ENCODE results near the gene SGTB. TPM values are rescaled to one million over a fixed set of nuclear protein-coding genes. Genes with fewer than 3 reads are reported as not detected.

Gene SGTB
- total RNA-seq, 1 donor from 2014 or later = 7.6 TPM

DNA sequence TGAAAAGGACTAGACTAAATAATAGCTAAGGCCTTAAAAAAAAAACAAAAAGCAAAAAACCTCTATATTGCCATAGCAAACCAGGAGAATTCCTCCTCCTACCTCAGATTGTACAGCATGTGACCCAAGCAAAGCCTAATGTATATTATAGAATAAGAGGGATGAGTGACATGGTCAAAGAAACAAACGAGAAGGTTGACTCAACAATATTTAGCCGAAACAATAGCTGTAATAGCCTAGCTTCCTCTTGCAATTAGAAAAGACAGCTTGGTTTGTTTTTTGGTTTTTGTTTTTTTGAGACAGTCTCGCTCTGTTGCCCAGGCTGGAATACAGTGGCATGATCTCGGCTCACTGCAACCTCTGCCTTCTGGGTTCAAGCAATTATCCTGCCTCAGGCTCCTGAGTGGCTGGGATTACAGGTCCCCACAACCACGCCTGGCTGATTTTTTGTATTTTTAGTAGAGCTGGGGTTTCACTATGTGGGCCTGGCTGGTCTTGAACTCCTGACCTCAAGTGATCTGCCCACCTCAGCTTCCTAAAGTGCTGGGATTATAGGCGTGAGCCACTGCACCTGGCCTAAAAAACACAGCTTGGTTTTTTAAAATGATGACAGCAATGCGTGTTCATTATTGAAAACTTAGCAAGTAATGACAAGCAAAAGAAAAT lies 5.7 kb upstream of the SGTB start:
- Mint-ChIP-seq H3K4me3 (ENCODE audit: low read depth) (no peak overlapping the region), H3K27me3 (ENCODE audit: low read depth) (no peaks in the 10 kb centered on the region), H3K36me3 (ENCODE audit: low read depth) (no peaks in the 10 kb centered on the region), H3K9me3 (no peaks in the 10 kb centered on the region), H3K27ac (no peak overlapping the region), H3K4me1 (ENCODE audit: low read depth) (peaks cover 15% of the 10 kb centered on the region)
- DNase-seq (ENCODE audit: low spot score) = no peak
- intact Hi-C loops (cut with micrococcal nuclease) = no loop called here

DNA sequence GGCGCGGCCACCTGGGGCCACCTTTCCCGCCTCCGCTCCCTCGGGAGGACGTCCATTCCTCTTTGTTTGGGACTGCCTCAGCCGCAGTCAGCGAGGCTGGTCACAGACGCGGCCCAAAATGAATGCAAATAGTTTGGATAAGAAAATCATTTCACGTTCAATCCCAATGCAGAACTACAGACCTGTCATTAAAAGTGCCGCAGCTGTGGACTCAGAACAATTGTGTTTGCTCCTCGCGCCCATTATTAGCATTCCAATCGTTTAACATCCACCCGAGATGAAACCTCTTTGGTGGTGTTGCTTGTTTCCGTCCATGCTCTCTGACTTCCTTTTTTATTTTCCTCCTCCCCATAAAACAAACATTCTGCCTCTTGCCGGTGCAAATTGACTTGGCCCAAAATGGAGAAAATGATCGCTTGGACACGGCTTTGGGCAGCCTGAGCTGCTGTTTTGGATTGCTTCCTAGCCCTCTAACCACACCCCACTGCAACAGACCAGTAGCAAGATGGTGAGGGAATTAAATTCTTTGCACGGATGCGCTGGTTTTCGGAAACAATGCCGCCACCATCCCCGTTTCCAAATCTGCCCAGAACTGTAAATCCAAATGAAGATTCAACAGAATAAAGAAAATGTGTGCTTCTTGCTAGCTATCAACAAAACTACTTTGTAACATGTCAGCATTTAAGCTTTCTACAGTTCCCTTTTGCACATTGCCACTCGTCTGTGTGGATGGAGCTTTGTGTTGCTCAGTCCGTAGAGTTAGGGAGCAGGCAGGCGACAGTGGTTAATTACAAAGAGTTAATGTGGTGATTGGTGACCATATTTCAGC lies 880 bp upstream of the SGTB start:
- peak overlapping the region; percentile 88 for H3K27ac Mint-ChIP-seq
- intact Hi-C loops (cut with micrococcal nuclease) = loop anchor here (1.0 to 5.0 kb wide), 3 partner anchors 159 to 1480 kb away; partner anchors contain the start of genes ADAMTS6, CENPK and PPWD1
- no peaks in the 10 kb centered on the region for H3K27me3 Mint-ChIP-seq (ENCODE audit: low read depth)
- peaks cover 29% of the 10 kb centered on the region for H3K4me1 Mint-ChIP-seq (ENCODE audit: low read depth)
- H3K9me3 Mint-ChIP-seq = no peaks in the 10 kb centered on the region
- DNase-seq (ENCODE audit: low spot score) = no peak
- peaks cover 3% of the 10 kb centered on the region for H3K36me3 Mint-ChIP-seq (ENCODE audit: low read depth)
- H3K4me3 Mint-ChIP-seq (ENCODE audit: low read depth) = peak overlapping the region; percentile 93

DNA sequence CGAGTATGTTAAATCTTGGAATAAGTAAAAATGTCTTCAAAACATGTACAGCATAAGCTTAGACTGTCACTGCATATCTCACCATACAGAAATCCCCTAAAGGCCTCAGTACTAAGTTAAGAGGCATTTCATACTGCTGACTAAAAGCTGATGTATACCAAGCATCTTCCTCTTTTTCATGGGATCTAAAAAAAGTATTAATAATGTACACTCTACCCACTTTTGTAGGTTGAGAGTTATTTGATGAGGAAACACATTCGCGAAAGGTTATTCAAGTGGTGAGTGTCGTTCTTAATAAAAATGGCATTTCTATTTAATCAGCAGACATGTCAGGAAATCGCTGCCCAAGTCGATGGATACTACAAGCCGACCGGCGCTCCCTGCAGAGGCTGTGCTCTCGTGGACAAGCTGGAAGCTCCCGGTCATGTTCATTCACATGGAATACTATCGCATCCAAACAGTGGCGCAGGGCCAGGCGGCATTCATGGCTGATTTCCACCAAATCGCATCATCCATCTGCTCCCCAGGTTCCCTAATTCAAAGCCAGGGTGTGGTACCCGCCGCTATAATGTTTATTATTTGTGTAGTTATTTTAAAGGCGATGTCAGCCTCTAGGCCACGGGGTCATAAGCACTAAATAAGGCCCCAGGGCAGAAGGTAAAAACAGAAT lies 724 bp downstream of the SGTB start:
- intact Hi-C loops (cut with micrococcal nuclease) = loop anchor here (2.0 to 5.0 kb wide), 5 partner anchors 96 to 1481 kb away; partner anchors contain the start of genes ADAMTS6, ERBIN, SHLD3 and SREK1
- Mint-ChIP-seq H3K4me3 (ENCODE audit: low read depth) (peak overlapping the region; percentile 83), H3K36me3 (ENCODE audit: low read depth) (peaks cover 3% of the 10 kb centered on the region), H3K27me3 (ENCODE audit: low read depth) (no peaks in the 10 kb centered on the region), H3K27ac (peak overlapping the region; percentile 73), H3K4me1 (ENCODE audit: low read depth) (peaks cover 29% of the 10 kb centered on the region), H3K9me3 (no peaks in the 10 kb centered on the region)
- peak; percentile 12 for DNase-seq (ENCODE audit: low spot score)

DNA sequence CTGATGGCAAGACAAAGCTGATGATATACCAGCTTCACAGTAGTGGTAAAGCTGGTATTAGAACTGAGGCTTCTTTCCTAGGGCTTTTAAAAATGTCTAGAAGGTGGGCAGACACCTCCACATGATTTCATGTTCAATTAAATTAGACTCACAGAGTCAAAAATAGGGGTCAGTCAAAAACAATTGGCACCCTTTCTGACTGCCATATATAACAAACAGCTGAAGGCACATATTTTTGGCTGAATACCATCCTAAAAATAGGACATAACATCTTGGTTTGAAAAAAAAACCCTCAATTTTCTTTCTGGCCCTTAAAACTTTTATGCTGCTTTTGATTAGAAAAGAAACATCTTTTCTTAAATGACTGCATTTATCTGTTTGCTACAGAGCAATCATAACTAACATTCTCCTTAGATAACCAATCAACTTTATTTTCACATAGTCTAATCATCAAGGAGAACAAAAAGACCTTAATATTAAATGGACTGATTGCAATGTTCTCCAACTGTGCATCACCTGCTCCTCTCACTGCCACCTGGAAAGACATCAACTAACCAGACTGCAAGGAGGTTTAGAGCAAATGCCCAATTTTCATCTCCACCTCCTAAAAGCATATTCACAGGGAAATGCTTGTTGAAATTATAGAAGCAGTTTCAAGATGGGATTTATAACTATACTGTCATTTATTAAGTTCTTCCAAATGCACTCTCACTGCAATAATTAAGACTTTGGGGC lies 3.2 kb downstream of the SGTB start:
- no peaks in the 10 kb centered on the region for H3K27me3 Mint-ChIP-seq (ENCODE audit: low read depth)
- intact Hi-C loops (cut with micrococcal nuclease) = no loop called here
- H3K4me3 Mint-ChIP-seq (ENCODE audit: low read depth) = no peak overlapping the region
- H3K27ac Mint-ChIP-seq = no peak overlapping the region
- H3K36me3 Mint-ChIP-seq (ENCODE audit: low read depth) = peaks cover 8% of the 10 kb centered on the region
- peaks cover 23% of the 10 kb centered on the region for H3K4me1 Mint-ChIP-seq (ENCODE audit: low read depth)
- no peak for DNase-seq (ENCODE audit: low spot score)
- H3K9me3 Mint-ChIP-seq = no peaks in the 10 kb centered on the region

DNA sequence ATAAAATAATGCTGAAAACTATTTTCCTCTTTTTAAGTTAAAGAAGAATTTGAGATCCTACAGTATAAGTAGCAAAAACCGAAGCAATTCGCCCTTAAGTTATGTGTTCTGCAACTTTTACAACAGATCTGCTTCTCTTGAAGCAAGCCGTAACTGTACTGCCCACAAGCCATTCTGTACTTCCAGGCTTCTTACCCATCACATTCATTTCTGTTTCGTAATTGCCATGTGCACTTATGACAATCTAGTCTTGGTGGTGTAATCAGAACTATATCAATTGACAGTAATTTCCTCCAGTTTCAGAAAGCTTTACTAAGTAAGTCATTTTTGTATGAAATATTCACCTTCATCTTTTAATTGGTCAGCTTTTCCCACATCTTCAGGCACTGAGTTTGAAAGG lies 13.8 kb downstream of the SGTB start:
- Mint-ChIP-seq H3K4me3 (ENCODE audit: low read depth) (no peak overlapping the region), H3K27me3 (ENCODE audit: low read depth) (no peaks in the 10 kb centered on the region), H3K4me1 (ENCODE audit: low read depth) (peaks cover 3% of the 10 kb centered on the region), H3K27ac (no peak overlapping the region), H3K36me3 (ENCODE audit: low read depth) (peaks cover 17% of the 10 kb centered on the region), H3K9me3 (no peaks in the 10 kb centered on the region)
- no peak for DNase-seq (ENCODE audit: low spot score)
- intact Hi-C loops (cut with micrococcal nuclease) = no loop called here

DNA sequence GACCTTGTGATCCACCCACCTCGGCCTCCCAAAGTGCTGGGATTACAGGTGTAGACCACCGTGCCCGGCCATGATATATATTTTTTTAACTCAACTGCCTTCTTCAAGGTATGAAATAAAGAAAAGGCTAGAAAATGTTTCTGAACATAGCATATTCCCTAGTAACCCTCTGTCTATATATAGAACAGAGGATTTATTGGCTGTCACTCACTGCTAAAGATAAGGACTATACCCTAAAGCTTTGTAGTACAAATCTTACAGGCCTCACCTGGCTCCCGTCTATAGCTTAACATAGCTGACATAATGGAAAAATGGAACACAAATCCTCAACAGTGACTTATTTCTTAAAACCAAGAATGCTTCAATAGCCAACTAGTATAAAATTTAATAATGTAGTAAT lies 14.2 kb downstream of the SGTB start:
- Mint-ChIP-seq H3K9me3 (no peaks in the 10 kb centered on the region), H3K27ac (no peak overlapping the region), H3K4me1 (ENCODE audit: low read depth) (peaks cover 3% of the 10 kb centered on the region), H3K4me3 (ENCODE audit: low read depth) (no peak overlapping the region), H3K36me3 (ENCODE audit: low read depth) (peaks cover 17% of the 10 kb centered on the region), H3K27me3 (ENCODE audit: low read depth) (no peaks in the 10 kb centered on the region)
- DNase-seq (ENCODE audit: low spot score) = no peak
- intact Hi-C loops (cut with micrococcal nuclease) = no loop called here

DNA sequence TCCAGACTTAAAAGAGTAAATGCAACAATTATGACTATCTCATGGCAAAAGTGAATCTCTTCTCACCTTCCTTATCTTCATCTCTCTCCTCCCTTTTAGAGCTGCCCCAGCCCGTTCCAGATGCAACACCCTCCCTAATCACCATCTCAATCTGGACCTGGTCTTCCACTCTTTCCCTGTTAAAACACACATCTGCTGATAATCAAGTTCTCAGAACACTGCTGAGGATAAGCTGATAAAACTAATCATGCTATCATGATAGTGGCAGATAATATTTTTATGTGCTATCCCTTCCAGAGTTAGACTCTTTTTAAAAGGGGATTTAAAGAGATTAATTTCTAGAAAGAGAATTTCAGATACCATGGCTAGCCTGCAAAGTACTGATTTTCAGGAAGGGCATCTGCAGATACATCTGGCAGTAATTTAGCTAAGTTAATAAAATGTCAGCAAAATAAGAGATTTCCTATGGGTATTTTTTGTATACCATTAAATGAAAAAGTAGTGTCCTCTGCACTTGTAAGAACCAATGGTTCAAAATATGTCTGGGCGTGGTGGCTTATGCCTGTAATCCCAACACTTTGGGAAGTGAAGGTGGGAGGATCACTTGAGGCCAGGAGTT lies 17.2 kb downstream of the SGTB start:
- intact Hi-C loops (cut with micrococcal nuclease) = no loop called here
- Mint-ChIP-seq H3K4me3 (ENCODE audit: low read depth) (no peak overlapping the region), H3K9me3 (no peaks in the 10 kb centered on the region), H3K36me3 (ENCODE audit: low read depth) (peaks cover 14% of the 10 kb centered on the region), H3K27ac (peak overlapping the region; percentile 44), H3K27me3 (ENCODE audit: low read depth) (no peaks in the 10 kb centered on the region), H3K4me1 (ENCODE audit: low read depth) (peaks cover 3% of the 10 kb centered on the region)
- no peak for DNase-seq (ENCODE audit: low spot score)

DNA sequence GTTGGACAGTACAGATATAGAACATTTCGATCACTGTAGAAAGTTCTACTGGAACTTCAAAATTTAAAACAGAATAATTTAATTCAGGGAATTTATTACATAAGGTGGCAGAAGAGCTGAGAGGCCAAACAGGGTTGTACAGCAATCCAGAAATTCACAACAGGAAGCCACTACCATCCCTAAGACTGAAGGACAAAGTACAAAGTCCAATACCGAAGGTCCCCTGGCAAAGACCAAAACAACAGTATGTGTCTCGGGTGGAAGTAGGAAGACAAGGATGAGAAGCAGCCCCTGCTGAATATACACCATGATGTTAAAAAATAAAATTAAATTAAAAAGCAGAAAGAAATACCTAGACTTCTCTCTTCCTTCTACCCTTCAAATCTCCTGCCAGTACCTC lies 19.9 kb downstream of the SGTB start:
- H3K4me3 Mint-ChIP-seq (ENCODE audit: low read depth) = no peak overlapping the region
- DNase-seq (ENCODE audit: low spot score) = no peak
- H3K4me1 Mint-ChIP-seq (ENCODE audit: low read depth) = peaks cover 3% of the 10 kb centered on the region
- intact Hi-C loops (cut with micrococcal nuclease) = no loop called here
- no peaks in the 10 kb centered on the region for H3K9me3 Mint-ChIP-seq
- peaks cover 25% of the 10 kb centered on the region for H3K36me3 Mint-ChIP-seq (ENCODE audit: low read depth)
- H3K27ac Mint-ChIP-seq = no peak overlapping the region
- H3K27me3 Mint-ChIP-seq (ENCODE audit: low read depth) = no peaks in the 10 kb centered on the region

DNA sequence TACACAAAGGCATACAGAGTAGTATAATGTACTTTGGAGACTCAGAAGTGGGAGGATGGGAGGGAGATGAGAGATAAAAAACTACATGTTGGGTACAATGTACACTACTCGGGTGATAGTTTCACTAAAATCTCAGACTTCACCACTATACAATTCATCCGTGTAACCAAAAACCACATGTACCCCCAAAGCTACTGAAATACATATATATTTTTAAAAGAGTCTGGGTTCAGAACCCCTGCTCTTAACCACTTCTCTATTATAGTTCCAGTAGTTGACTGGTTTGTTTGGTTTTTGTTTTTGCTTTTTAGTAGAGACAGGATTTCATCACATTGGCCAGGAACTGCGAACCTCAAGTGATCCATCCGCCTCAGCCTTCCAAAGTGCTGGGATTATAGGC lies 22.6 kb downstream of the SGTB start:
- DNase-seq (ENCODE audit: low spot score) = no peak

DNA sequence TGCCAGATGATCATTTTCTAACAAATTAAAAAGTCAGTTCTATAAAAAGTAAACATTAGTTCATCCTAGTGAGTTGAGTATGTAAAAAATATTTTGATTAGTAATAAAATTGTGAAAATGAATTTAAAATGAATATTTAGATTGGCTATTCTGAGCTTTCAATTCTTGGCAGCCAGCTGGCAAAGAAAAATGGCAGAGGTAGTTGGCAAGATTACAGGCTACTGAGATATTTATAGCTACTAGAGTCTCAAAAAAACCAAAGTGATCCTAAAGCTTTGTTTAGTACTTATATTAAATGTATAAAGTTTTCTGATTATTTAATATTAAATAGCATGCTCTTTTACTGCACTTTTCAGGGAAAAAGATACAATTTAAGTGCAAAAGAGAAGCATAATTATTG lies 25.0 kb downstream of the SGTB start:
- Mint-ChIP-seq H3K36me3 (ENCODE audit: low read depth) (peaks cover 18% of the 10 kb centered on the region), H3K4me1 (ENCODE audit: low read depth) (no peaks in the 10 kb centered on the region), H3K27ac (no peak overlapping the region), H3K27me3 (ENCODE audit: low read depth) (no peaks in the 10 kb centered on the region), H3K4me3 (ENCODE audit: low read depth) (no peak overlapping the region), H3K9me3 (no peaks in the 10 kb centered on the region)
- DNase-seq (ENCODE audit: low spot score) = no peak
- intact Hi-C loops (cut with micrococcal nuclease) = no loop called here

More for the DNA sequence above, 22.6 kb downstream of the SGTB start:
- H3K36me3 Mint-ChIP-seq (ENCODE audit: low read depth) = peaks cover 22% of the 10 kb centered on the region
- no peak overlapping the region for H3K4me3 Mint-ChIP-seq (ENCODE audit: low read depth)
- no peak overlapping the region for H3K27ac Mint-ChIP-seq
- H3K27me3 Mint-ChIP-seq (ENCODE audit: low read depth) = no peaks in the 10 kb centered on the region
- no peaks in the 10 kb centered on the region for H3K4me1 Mint-ChIP-seq (ENCODE audit: low read depth)
- H3K9me3 Mint-ChIP-seq = no peaks in the 10 kb centered on the region
- intact Hi-C loops (cut with micrococcal nuclease) = no loop called here

DNA sequence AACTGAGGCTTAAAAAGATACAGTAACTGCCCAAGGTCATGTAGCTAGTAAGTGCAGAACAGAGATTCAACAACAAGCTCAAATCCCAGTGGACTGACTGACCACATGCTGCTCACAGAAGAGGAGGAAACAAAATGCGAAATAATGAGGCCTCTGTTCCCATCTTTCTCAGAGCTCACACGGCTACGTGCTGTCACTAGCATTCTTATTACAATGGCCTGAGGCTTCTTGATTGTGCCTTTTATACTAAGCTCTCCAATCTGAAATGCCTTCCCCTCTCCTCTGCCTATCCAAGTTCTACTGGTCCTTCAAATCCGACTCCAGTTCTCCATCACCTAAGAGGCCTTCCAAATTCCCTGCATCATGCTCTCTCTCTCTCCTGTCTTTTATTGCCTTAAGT lies 26.0 kb downstream of the SGTB start:
- H3K36me3 Mint-ChIP-seq (ENCODE audit: low read depth) = peaks cover 19% of the 10 kb centered on the region
- no peak overlapping the region for H3K4me3 Mint-ChIP-seq (ENCODE audit: low read depth)
- DNase-seq (ENCODE audit: low spot score) = no peak
- H3K27me3 Mint-ChIP-seq (ENCODE audit: low read depth) = no peaks in the 10 kb centered on the region
- no peaks in the 10 kb centered on the region for H3K4me1 Mint-ChIP-seq (ENCODE audit: low read depth)
- intact Hi-C loops (cut with micrococcal nuclease) = no loop called here
- H3K27ac Mint-ChIP-seq = no peak overlapping the region
- H3K9me3 Mint-ChIP-seq = no peaks in the 10 kb centered on the region

DNA sequence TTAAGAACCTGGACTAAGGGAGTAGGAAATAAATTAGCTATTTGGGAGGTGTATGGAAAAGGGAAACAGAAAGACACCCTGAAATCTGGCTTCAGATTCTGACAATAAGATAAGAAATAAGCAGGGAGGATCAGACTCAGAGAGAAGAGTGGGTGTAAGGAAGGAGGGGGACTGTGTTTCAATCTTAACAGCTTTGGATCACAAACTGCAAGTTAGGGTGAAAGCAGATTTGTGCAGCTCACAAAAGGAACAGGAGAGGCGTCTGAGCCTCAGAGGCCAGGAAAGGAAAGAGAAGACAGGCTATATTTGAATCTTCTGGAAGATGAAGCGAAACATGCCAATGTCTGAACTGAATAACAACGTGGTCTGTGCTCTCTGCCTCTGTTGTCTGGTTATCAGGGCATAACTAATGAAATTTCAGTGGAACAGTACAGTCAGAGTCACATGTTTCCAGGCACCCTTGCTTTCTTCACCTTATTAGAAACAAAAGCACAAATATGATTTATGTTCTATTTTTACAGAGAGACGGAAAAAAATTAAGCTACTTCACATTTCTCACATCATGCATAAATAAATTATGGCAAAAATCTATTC lies 26.6 kb downstream of the SGTB start:
- DNase-seq (ENCODE audit: low spot score) = no peak
- peaks cover 22% of the 10 kb centered on the region for H3K36me3 Mint-ChIP-seq (ENCODE audit: low read depth)
- H3K27me3 Mint-ChIP-seq (ENCODE audit: low read depth) = no peaks in the 10 kb centered on the region
- intact Hi-C loops (cut with micrococcal nuclease) = no loop called here
- H3K4me3 Mint-ChIP-seq (ENCODE audit: low read depth) = no peak overlapping the region
- H3K4me1 Mint-ChIP-seq (ENCODE audit: low read depth) = no peaks in the 10 kb centered on the region
- no peaks in the 10 kb centered on the region for H3K9me3 Mint-ChIP-seq
- H3K27ac Mint-ChIP-seq = no peak overlapping the region
